AG09319 (cell line): Measurements from ENCODE around the gene PDLIM4.
A peak's percentile ranks its signal among the peaks of the same experiment; 100 is the strongest.

Experiments
- DNase-seq: peaks from one replicate; pipeline ENCODE4 v3.0.0-alpha.2; 2010; ENCODE audit warnings: low read depth; ENCODE audit errors: extremely low read depth
- TF ChIP-seq, protein P1 (sequence below): IDR thresholded peaks from 2 replicates; pipeline ENCODE4 v1.5.1; 2011; ENCODE audit warnings: low read depth, mild to moderate bottlenecking, inconsistent platforms, low read length, moderate library complexity

Gene PDLIM4

DNA sequence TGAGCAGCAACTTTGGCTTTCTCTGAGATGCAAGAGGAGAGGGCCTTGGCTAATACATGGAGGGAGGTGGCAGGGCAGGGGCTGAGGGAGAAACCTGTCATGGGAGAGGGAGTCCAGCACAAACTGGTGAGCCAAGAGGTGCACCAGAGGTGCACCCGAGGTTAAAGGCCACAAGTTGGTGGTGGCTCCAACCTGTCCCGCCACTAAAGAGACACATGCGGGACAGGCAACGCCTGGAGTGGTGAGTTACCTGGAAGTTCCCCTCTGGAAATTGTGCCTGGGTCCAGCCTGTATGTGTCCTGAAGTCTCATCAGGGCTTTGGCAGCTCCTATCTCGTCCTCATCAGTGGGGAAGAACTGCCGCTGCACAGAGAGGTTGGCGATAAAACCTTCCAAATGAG is 43.8 kb upstream of the PDLIM4 start:
- no peak for DNase-seq
- TF ChIP-seq, protein P1, sequence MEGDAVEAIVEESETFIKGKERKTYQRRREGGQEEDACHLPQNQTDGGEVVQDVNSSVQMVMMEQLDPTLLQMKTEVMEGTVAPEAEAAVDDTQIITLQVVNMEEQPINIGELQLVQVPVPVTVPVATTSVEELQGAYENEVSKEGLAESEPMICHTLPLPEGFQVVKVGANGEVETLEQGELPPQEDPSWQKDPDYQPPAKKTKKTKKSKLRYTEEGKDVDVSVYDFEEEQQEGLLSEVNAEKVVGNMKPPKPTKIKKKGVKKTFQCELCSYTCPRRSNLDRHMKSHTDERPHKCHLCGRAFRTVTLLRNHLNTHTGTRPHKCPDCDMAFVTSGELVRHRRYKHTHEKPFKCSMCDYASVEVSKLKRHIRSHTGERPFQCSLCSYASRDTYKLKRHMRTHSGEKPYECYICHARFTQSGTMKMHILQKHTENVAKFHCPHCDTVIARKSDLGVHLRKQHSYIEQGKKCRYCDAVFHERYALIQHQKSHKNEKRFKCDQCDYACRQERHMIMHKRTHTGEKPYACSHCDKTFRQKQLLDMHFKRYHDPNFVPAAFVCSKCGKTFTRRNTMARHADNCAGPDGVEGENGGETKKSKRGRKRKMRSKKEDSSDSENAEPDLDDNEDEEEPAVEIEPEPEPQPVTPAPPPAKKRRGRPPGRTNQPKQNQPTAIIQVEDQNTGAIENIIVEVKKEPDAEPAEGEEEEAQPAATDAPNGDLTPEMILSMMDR = no peak

DNA sequence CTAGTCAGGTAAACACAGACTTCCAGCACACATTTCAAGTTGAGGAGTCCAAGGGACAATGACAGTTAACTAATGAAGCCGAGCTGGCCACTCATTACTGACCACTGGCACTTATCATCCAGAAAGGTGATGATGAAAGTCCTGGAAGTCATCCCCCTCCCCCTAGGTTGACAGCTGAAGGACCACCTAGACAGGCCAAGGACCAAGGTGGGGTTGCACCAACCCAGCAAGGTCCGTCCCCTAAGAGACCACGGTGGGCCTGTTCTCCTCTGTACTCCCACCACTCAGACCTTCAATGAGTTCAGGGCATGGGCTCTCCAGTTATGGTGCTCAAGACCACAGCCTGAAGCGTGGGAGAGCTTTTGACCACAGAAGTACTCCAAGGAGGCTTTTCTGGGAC is 43.0 kb upstream of the PDLIM4 start:
- DNase-seq = no peak
- TF ChIP-seq, protein P1 = no peak

DNA sequence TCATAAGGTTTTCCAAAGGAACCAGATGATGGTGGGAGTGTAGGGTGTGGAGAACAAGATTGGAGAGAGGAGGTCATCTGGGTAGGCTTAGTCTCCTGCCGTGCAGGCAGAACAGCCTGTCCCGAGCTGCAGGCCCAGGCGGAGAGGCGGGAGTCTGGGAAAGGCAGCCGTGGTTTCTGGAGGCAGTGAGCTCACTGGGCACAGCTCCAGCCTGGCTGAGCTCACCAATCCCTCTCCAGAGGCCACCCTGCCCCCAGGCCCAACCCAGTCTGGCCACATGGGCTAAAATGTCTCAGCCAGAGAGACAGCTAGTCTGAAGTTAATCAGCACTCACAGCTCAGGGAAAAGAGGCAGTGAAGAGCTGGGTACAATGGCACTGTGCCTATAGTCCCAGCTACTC is 42.2 kb upstream of the PDLIM4 start:
- TF ChIP-seq, protein P1 = no peak
- peak; percentile 92 for DNase-seq

DNA sequence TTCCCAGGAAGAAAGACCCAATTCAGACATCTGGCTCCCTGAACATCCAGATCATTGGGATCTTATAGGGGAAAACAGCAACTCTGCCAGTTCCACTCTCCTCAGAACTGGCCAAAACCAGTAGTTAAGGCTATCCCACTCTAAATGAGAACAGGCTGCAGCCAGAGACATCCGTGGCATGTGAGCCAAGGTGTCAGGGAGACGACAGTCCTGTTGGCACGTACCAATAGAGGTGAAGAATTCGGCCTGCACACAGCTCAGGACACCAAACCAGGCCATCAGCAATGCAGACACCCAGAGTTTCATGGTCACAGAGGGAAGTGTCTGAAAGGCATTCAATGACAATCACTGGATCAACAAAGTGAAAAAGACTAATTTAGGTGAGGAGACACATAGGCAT is 39.2 kb upstream of the PDLIM4 start:
- no peak for DNase-seq

DNA sequence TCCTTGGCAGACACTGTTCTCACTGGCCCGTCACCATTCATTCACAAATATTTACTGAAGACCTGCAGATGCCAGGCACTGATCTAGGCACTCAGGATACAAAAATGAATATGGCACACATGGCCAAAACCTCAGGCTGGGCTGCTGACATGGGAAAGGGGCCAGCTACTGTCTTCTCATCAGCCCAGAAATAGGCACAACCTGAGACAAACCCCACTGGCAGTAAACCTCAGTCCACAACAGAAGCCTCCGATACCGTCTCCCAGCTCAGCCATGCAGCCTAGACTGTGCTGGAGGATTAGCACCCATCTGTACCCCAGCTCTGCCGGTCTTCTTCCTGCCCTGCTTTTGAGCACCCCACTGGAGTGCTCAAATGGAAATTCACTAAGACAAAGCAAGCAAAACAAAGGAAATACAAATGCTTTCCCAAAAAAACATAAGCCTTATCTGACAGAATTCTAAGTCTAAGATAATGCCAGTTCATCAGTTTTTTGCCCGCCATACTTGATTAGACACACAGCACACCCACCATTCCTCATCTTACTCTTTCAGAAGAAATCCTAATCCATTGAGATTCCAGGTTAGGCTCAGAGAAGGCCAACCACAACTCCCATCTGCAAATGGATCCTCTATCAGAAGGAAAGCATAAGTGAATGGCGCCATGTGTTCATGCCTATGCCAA is 38.1 kb upstream of the PDLIM4 start:
- DNase-seq = no peak
- TF ChIP-seq, protein P1 = no peak

More for the DNA sequence above, 39.2 kb upstream of the PDLIM4 start:
- TF ChIP-seq, protein P1 = no peak

DNA sequence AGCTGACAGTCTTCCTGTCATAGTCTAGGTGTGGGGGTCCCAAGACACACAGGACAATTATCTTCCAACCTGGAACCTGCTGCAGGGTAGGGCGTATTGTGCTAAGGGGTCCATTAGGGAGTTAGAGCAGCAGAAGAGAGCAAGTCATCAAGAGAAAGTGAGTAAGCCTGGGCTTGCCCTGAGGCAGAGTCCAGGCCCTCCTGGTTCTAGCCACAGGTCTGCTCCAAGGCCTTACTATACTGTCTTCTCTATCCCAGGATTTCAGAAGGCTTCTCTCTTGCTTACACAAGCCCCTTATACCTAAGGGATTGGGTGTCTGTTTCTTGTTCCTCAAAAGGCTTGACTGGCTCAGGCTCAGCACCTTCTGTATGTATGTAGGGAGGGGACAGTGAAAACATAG is 37.5 kb upstream of the PDLIM4 start:
- TF ChIP-seq, protein P1 = no peak
- DNase-seq = no peak

DNA sequence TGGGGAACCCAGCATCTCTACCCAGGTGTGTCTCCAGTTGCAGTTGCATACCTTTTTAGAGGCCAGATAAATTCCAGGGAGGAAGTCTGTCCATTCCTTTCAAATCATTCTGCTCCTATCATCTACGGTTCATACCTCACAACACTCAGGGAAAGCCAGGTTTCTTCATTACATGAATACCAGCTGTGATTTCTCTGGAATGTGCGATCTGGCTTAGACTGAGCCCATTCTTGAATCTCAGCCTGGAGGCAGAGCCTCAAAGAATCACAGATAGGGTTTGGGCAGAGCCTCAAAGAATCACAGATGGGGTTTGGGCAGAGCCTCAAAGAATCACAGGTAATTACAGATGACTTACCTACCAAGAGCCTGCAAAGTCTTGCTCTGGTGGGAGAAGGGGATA is 37.0 kb upstream of the PDLIM4 start:
- TF ChIP-seq, protein P1 = no peak
- no peak for DNase-seq
